DND-41 (cell line): ENCODE measurements around the gene SLC7A9.

Experiments
- ATAC-seq: fragments of 200-7000 bp; cut with Tn5 transposase; 3 replicates; pipeline ENCODE4 v1.9.1; 2021; ENCODE audit warnings: low read depth; ENCODE audit not compliant: insufficient read depth
- DNase-seq: peaks from one replicate; pipeline ENCODE4 v3.0.0-alpha.2; 2020
- H2AFZ ChIP-seq: 2 replicates; pipeline ENCODE4 v1.6.0; 2012; ENCODE audit warnings: low read depth, low read length
- H3K27ac ChIP-seq: 2 replicates; pipeline ENCODE4 v1.5.1; 2012; ENCODE audit warnings: low read length, inconsistent platforms
- H3K27me3 ChIP-seq: fragments of 200-600 bp; sonication (generic); 2 replicates; pipeline ENCODE4 v1.6.0; 2012; ENCODE audit warnings: low read length, mild to moderate bottlenecking, inconsistent platforms; ENCODE audit not compliant: insufficient read depth, poor library complexity
- H3K36me3 ChIP-seq: 2 replicates; pipeline ENCODE4 v1.5.1; 2012; ENCODE audit warnings: low read length, inconsistent platforms; ENCODE audit not compliant: insufficient read depth
- H3K4me1 ChIP-seq: 2 replicates; pipeline ENCODE4 v1.5.1; 2012; ENCODE audit warnings: mild to moderate bottlenecking, low read length; ENCODE audit not compliant: insufficient read depth
- H3K4me2 ChIP-seq: 2 replicates; pipeline ENCODE4 v1.6.0; 2012; ENCODE audit warnings: mild to moderate bottlenecking, moderate library complexity, low read length, inconsistent platforms; ENCODE audit not compliant: insufficient read depth
- H3K4me3 ChIP-seq, 2 experiments: fragments of 200-600 bp in 1 of 2; shearing (Covaris generic) in 1 of 2; 2 replicates each; pipeline ENCODE4 v1.5.1; 2012 to 2016; ENCODE audit warnings: inconsistent platforms in 2 of 2, low read length in 2 of 2, mild to moderate bottlenecking in 2 of 2, low read depth in 1 of 2, moderate library complexity in 1 of 2
- H3K79me2 ChIP-seq: 2 replicates; pipeline ENCODE4 v1.6.0; 2012; ENCODE audit warnings: low read length, inconsistent platforms; ENCODE audit not compliant: insufficient read depth
- H3K9ac ChIP-seq: 2 replicates; pipeline ENCODE4 v1.6.0; 2012; ENCODE audit warnings: low read depth, mild to moderate bottlenecking, inconsistent platforms, low read length, moderate library complexity
- H3K9me3 ChIP-seq: 2 replicates; pipeline ENCODE4 v1.5.1; 2012; ENCODE audit warnings: low read length, moderate library complexity, mild to moderate bottlenecking, inconsistent platforms; ENCODE audit not compliant: insufficient read depth, severe bottlenecking
- H4K20me1 ChIP-seq: 2 replicates; pipeline ENCODE4 v1.6.0; 2012; ENCODE audit warnings: low read length; ENCODE audit not compliant: insufficient read depth
- CTCF ChIP-seq: IDR thresholded peaks from 2 replicates; pipeline ENCODE4 v1.5.1; 2012; ENCODE audit warnings: borderline replicate concordance, low read length, moderate library complexity, mild to moderate bottlenecking; ENCODE audit not compliant: poor library complexity, severe bottlenecking; ENCODE audit errors: extremely low read depth
- EZH2 ChIP-seq: IDR thresholded peaks from 3 replicates; pipeline ENCODE4 v1.6.1; 2012; ENCODE audit warnings: borderline replicate concordance, low read depth, mild to moderate bottlenecking, moderate library complexity, low read length, inconsistent platforms; ENCODE audit not compliant: severe bottlenecking

The SLC7A9 gene

GRCh38 chr19:32866061-32866460 is 3.5 kb downstream of the SLC7A9 start:
- no peak overlapping the region for H3K9ac ChIP-seq
- H4K20me1 ChIP-seq = no peaks in the 10 kb centered on the region
- no peak overlapping the region for H2AFZ ChIP-seq
- no peaks in the 10 kb centered on the region for H3K9me3 ChIP-seq
- no peak for ATAC-seq
- no peak for DNase-seq
- H3K36me3 ChIP-seq = no peaks in the 10 kb centered on the region
- no peak overlapping the region for H3K27ac ChIP-seq
- no peaks in the 10 kb centered on the region for H3K27me3 ChIP-seq
- no peaks in the 10 kb centered on the region for H3K4me1 ChIP-seq
- no peak overlapping the region for H3K4me3 ChIP-seq
- H3K4me2 ChIP-seq = no peak overlapping the region
- H3K79me2 ChIP-seq = no peaks in the 10 kb centered on the region
- TF ChIP-seq EZH2 (no peak), CTCF (no peak)

DNA sequence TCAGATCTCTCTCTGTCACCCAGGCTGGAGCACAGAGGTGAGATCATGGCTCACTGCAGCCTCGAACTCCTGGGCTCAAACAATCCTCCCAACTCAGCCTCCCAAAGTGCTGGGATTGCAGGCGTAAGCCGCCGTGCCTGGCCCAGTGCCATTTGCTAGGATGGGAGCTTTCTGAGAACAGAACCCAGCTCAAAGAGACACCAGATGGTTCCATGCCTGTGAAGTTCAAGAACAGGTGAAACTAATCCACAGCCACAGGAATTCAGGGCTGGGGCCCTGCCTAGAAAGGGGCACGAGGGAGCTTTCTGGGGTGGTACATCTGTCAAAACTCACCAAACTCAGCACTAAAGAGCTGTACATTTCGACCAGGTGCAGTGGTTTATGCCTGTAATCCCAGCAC is 4.2 kb downstream of the SLC7A9 start:
- H3K27me3 ChIP-seq = no peaks in the 10 kb centered on the region
- no peak overlapping the region for H2AFZ ChIP-seq
- H3K9me3 ChIP-seq = no peaks in the 10 kb centered on the region
- no peak overlapping the region for H3K27ac ChIP-seq
- no peaks in the 10 kb centered on the region for H3K79me2 ChIP-seq
- no peaks in the 10 kb centered on the region for H3K36me3 ChIP-seq
- TF ChIP-seq EZH2 (no peak), CTCF (no peak)
- H3K4me1 ChIP-seq = no peaks in the 10 kb centered on the region
- H3K9ac ChIP-seq = no peak overlapping the region
- DNase-seq (no peak), ATAC-seq (no peak)
- no peak overlapping the region for H3K4me2 ChIP-seq
- H4K20me1 ChIP-seq = no peaks in the 10 kb centered on the region
- H3K4me3 ChIP-seq = no peak overlapping the region

DNA sequence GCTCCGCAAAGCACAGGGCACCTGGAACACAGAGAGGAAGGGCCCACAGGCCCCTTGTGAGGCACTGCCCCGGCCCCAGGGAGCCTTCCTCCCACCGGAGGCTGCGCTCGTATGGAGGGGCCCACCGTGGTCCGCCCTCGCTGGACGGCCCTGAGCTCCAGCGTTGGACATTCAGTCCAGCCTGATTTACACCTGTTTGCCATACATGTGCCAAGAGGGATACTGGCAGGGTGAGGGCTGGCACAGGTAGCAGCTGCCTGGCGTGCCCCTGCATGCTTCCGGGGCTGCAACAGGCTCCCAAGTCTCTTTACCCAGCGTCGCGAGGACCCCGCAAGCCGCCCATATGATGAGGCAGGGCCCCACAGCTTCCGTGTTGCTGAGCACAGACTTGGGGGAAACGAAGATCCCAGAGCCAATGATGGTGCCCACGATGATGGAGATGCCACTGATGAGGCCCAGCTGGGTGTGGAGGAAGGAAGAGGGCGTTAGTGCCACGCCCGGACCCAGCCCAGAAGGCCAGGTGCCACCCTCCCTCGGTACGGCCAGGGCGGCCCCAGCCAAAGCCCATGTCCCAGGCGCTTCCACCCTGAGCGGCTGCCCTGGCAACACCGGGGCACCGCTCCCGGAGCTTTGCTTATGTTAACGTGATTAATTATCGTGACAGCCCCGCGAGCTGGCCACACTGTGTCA is 5.1 kb downstream of the SLC7A9 start:
- no peaks in the 10 kb centered on the region for H3K27me3 ChIP-seq
- no peaks in the 10 kb centered on the region for H4K20me1 ChIP-seq
- H3K9ac ChIP-seq = no peak overlapping the region
- DNase-seq (no peak), ATAC-seq (no peak)
- H3K4me1 ChIP-seq = no peaks in the 10 kb centered on the region
- no peak overlapping the region for H3K4me2 ChIP-seq
- no peak overlapping the region for H3K27ac ChIP-seq
- H2AFZ ChIP-seq = no peak overlapping the region
- no peaks in the 10 kb centered on the region for H3K79me2 ChIP-seq
- no peak overlapping the region for H3K4me3 ChIP-seq
- H3K9me3 ChIP-seq = no peaks in the 10 kb centered on the region
- H3K36me3 ChIP-seq = no peaks in the 10 kb centered on the region
- no peak for TF ChIP-seq CTCF
- TF ChIP-seq EZH2 = no peak

GRCh38 chr19:32863841-32864240 is 5.7 kb downstream of the SLC7A9 start:
- Histone ChIP-seq H3K9me3 (no peaks in the 10 kb centered on the region), H3K9ac (no peak overlapping the region), H3K27me3 (no peaks in the 10 kb centered on the region), H3K4me1 (no peaks in the 10 kb centered on the region), H4K20me1 (no peaks in the 10 kb centered on the region), H3K79me2 (no peaks in the 10 kb centered on the region), H3K4me3 (no peak overlapping the region), H3K27ac (no peak overlapping the region), H3K36me3 (no peaks in the 10 kb centered on the region), H3K4me2 (no peak overlapping the region), H2AFZ (no peak overlapping the region)
- TF ChIP-seq CTCF = no peak
- TF ChIP-seq EZH2 = no peak
- ATAC-seq (no peak), DNase-seq (no peak)
